HCT116 (cell line): ENCODE data around the gene EHD1. TPM values are rescaled to one million over a fixed set of nuclear protein-coding genes. Genes with fewer than 3 reads are reported as not detected.

Experiments used
- ATAC-seq: fragments of 200-7000 bp; cut with Tn5 transposase; 2 replicates; pipeline ENCODE4 v1.9.1; 2020; ENCODE audit warnings: mild to moderate bottlenecking, moderate library complexity
- BruUV-seq: library from RNA; stranded (reverse); fragments of 400-500 nt; replicated peaks from 2 replicates; lab custom pipeline; 2021; lab: Mats Ljungman, UMichigan
- CTCF ChIA-PET: fragments of 300-600 bp; sonication (Branson Sonifier 250); formaldehyde crosslinking; loops from one replicate; lab custom pipeline; 2021; ENCODE audit warnings: antibody characterized with exemption; lab: Charles Lee
- POLR2A ChIA-PET: fragments of 300-600, 350-600 bp; sonication (Branson Sonifier 250); formaldehyde crosslinking; loops from one replicate; lab custom pipeline; 2021; ENCODE audit warnings: antibody characterized with exemption; lab: Charles Lee
- RAD21 ChIA-PET, 2 experiments: fragments of 300-600 bp; sonication (Branson Sonifier 250); formaldehyde crosslinking; loops; one replicate each; lab custom pipeline; 2023; ENCODE audit warnings: low total read pairs in 2 of 2; ENCODE audit not compliant: uncharacterized antibody in 2 of 2, unreplicated experiment in 2 of 2, low non-redundant PET in 1 of 2; lab: Charles Lee
- DNase-seq: peaks from one replicate; pipeline ENCODE4 v3.0.0-alpha.2; 2010; ENCODE audit warnings: low read depth, low spot score
- H2AFZ ChIP-seq: fragments of 200-600 bp; shearing (Covaris generic), sonication (generic); 2 replicates; pipeline ENCODE4 v1.6.1; 2017; ENCODE audit warnings: low read depth, mixed run types, mixed read lengths, antibody characterized with exemption, low read length; ENCODE audit not compliant: poor library complexity, severe bottlenecking
- H3K27ac ChIP-seq: 2 replicates; pipeline ENCODE4 v1.5.1; 2012; ENCODE audit warnings: low read depth, low read length
- H3K27me3 ChIP-seq: fragments of 200-600 bp; sonication (generic); 2 replicates; pipeline ENCODE4 v1.6.1; 2016; ENCODE audit warnings: mixed run types, low read length, mixed read lengths; ENCODE audit not compliant: insufficient read depth
- H3K36me3 ChIP-seq, 2 experiments: fragments of 200-500 bp in 1 of 2; fragments of 200-600 bp in 1 of 2; sonication (Bioruptor generic) in 1 of 2; sonication (generic) in 1 of 2; 2 replicates each; pipeline versions ENCODE4 v1.5.1 to v1.6.1; 2014 to 2016; ENCODE audit warnings: low read length in 2 of 2, inconsistent platforms in 1 of 2, mixed read lengths in 1 of 2, mixed run types in 1 of 2; ENCODE audit not compliant: insufficient read depth in 2 of 2, control insufficient read depth in 1 of 2
- H3K4me1 ChIP-seq, 2 experiments: fragments of 200-600 bp in 1 of 2; sonication (generic) in 1 of 2; 2 replicates each; pipeline versions ENCODE4 v1.5.1 to v1.6.1; 2012 to 2017; ENCODE audit warnings: low read length in 2 of 2, inconsistent platforms in 1 of 2, mild to moderate bottlenecking in 1 of 2, mixed read lengths in 1 of 2, mixed run types in 1 of 2, moderate library complexity in 1 of 2; ENCODE audit not compliant: insufficient read depth in 2 of 2, control insufficient read depth in 1 of 2
- H3K4me2 ChIP-seq: fragments of 200-600 bp; sonication (generic); 2 replicates; pipeline ENCODE4 v1.6.1; 2017; ENCODE audit warnings: mixed run types, low read length, mixed read lengths
- H3K4me3 ChIP-seq, 2 experiments: fragments of 200-600 bp in 1 of 2; sonication (generic) in 1 of 2; replicated peaks in 1 of 2; 2 replicates each; pipeline ENCODE4 v1.5.1; 2011 to 2016; ENCODE audit warnings: low read length in 2 of 2, control low read depth in 1 of 2, low read depth in 1 of 2, mild to moderate bottlenecking in 1 of 2, mixed read lengths in 1 of 2, mixed run types in 1 of 2
- H3K79me2 ChIP-seq: fragments of 200-600 bp; sonication (generic); 2 replicates; pipeline ENCODE4 v1.6.1; 2017; ENCODE audit warnings: mild to moderate bottlenecking, mixed run types, low read length, moderate library complexity, mixed read lengths; ENCODE audit not compliant: insufficient read depth
- H3K9ac ChIP-seq: fragments of 200-600 bp; sonication (generic); 2 replicates; pipeline ENCODE4 v1.6.1; 2016; ENCODE audit warnings: low read length, mixed read lengths
- H3K9me2 ChIP-seq: fragments of 200-600 bp; sonication (generic), shearing (Covaris generic); 2 replicates; pipeline ENCODE4 v1.6.1; 2017; ENCODE audit warnings: mixed run types, mild to moderate bottlenecking, moderate library complexity; ENCODE audit not compliant: insufficient read depth
- H3K9me3 ChIP-seq, 2 experiments: fragments of 200-500 bp in 1 of 2; fragments of 200-600 bp in 1 of 2; sonication (Bioruptor generic) in 1 of 2; sonication (generic) in 1 of 2; 2 replicates each; pipeline ENCODE4 v1.6.1; 2014 to 2017; ENCODE audit warnings: low read length in 2 of 2, mixed read lengths in 2 of 2, inconsistent platforms in 1 of 2, low read depth in 1 of 2, mild to moderate bottlenecking in 1 of 2, mixed run types in 1 of 2, moderate library complexity in 1 of 2; ENCODE audit not compliant: control insufficient read depth in 1 of 2, insufficient read depth in 1 of 2
- H4K20me1 ChIP-seq: fragments of 200-600 bp; sonication (generic), shearing (Covaris generic); 2 replicates; pipeline ENCODE4 v1.6.1; 2017; ENCODE audit warnings: mixed run types, mild to moderate bottlenecking, moderate library complexity; ENCODE audit not compliant: insufficient read depth
- ATF3 ChIP-seq: IDR thresholded peaks from 2 replicates; pipeline ENCODE4 v1.6.1; 2012
- CBX3 ChIP-seq: IDR thresholded peaks from 2 replicates; pipeline ENCODE4 v1.6.1; 2012; ENCODE audit warnings: low read depth
- CEBPB ChIP-seq: IDR thresholded peaks from 2 replicates; pipeline ENCODE4 v1.6.1; 2012; ENCODE audit warnings: low read depth
- CTCF ChIP-seq, 3 experiments: fragments of 200-600 bp in 1 of 3; sonication (generic) in 1 of 3; IDR thresholded peaks in 2 of 3; conservative IDR thresholded peaks in 1 of 3; 2 replicates each; pipeline ENCODE4 v1.5.1; 2012 to 2017; ENCODE audit warnings: low read depth in 2 of 3, low read length in 2 of 3, antibody characterized with exemption in 1 of 3, borderline replicate concordance in 1 of 3, control low read depth in 1 of 3, mild to moderate bottlenecking in 1 of 3, mixed read lengths in 1 of 3, mixed run types in 1 of 3, moderate library complexity in 1 of 3; ENCODE audit not compliant: insufficient read depth in 1 of 3
- EGR1 ChIP-seq: IDR thresholded peaks from 2 replicates; pipeline ENCODE4 v1.6.1; 2012; ENCODE audit warnings: low read depth
- EZH2 ChIP-seq: fragments of 200-600 bp; sonication (generic); IDR thresholded peaks from 2 replicates; pipeline ENCODE4 v1.6.1; 2017; ENCODE audit warnings: antibody characterized with exemption, mixed run types
- EZH2phosphoT487 ChIP-seq: fragments of 200-600 bp; IDR thresholded peaks from 2 replicates; pipeline ENCODE4 v1.6.1; 2018; ENCODE audit warnings: antibody characterized with exemption, borderline replicate concordance
- MAX ChIP-seq: IDR thresholded peaks from 2 replicates; pipeline ENCODE4 v1.6.1; 2012
- POLR2A ChIP-seq: IDR thresholded peaks from 2 replicates; pipeline ENCODE4 v1.7.0; 2011; ENCODE audit warnings: borderline replicate concordance; ENCODE audit not compliant: insufficient read depth, insufficient read length; ENCODE audit errors: extremely low read depth
- POLR2AphosphoS5 ChIP-seq: IDR thresholded peaks from 2 replicates; pipeline ENCODE4 v1.6.1; 2011; ENCODE audit warnings: mild to moderate bottlenecking, low read depth, low read length, moderate library complexity
- RAD21 ChIP-seq: IDR thresholded peaks from 2 replicates; pipeline ENCODE4 v1.6.1; 2012; ENCODE audit warnings: low read depth, mild to moderate bottlenecking
- SIN3A ChIP-seq: IDR thresholded peaks from 2 replicates; pipeline ENCODE4 v1.6.1; 2012; ENCODE audit warnings: low read depth
- SP1 ChIP-seq: IDR thresholded peaks from 2 replicates; pipeline ENCODE4 v1.6.1; 2012; ENCODE audit warnings: low read depth
- SRF ChIP-seq: IDR thresholded peaks from 2 replicates; pipeline ENCODE4 v1.6.1; 2012; ENCODE audit warnings: low read depth
- TCF7L2 ChIP-seq: IDR thresholded peaks from 2 replicates; pipeline ENCODE4 v1.7.0; 2011; ENCODE audit warnings: borderline replicate concordance, inconsistent platforms; ENCODE audit not compliant: insufficient read depth, insufficient read length; ENCODE audit errors: extremely low read depth
- YY1 ChIP-seq: IDR thresholded peaks from 2 replicates; pipeline ENCODE4 v1.6.1; 2011; ENCODE audit warnings: low read length, low read depth, moderate library complexity, mild to moderate bottlenecking; ENCODE audit not compliant: insufficient replicate concordance; ENCODE audit errors: extremely low read depth
- intact Hi-C: fragments of 100-400 bp; cut with micrococcal nuclease; formaldehyde crosslinking; loops from 2 replicates; pipeline ENCODE4 v1.10.0; 2022
- total RNA-seq: library from RNA; stranded (reverse); gene quantifications from one replicate; pipeline ENCODE4 v1.2.1, GENCODE V29; 2021; ENCODE audit not compliant: unreplicated experiment
- TF ChIP-seq, protein P1 (sequence below): IDR thresholded peaks from 2 replicates; pipeline ENCODE4 v1.6.1; 2012; ENCODE audit warnings: low read depth
- TF ChIP-seq, protein P2 (sequence below): IDR thresholded peaks from 2 replicates; pipeline ENCODE4 v1.6.1; 2011; ENCODE audit warnings: mild to moderate bottlenecking, low read length, moderate library complexity; ENCODE audit not compliant: insufficient replicate concordance; ENCODE audit errors: extremely low read depth

The EHD1 gene
- total RNA-seq, 1 experiment from 2014 or later: 48.1 TPM

GRCh38 chr11:64810891-64811272 is 67.5 kb downstream of the EHD1 start:
- H3K9me3 ChIP-seq: no peaks in the 10 kb centered on the region
- H3K9me2 ChIP-seq: no peaks in the 10 kb centered on the region
- TF ChIP-seq ATF3 (no peak), SIN3A (no peak), MAX (no peak), CEBPB (no peak), EGR1 (no peak), POLR2AphosphoS5 (no peak), CBX3 (no peak), EZH2 (no peak), TCF7L2 (no peak), SP1 (no peak), SRF (no peak), EZH2phosphoT487 (no peak), YY1 (no peak), CTCF (IDR thresholded peaks at IDR 0.05 in 2 of 3, conservative IDR thresholded peaks at IDR 0.05 in 1 of 3; ENCODE audit: borderline replicate concordance in 1 of 3, insufficient read depth in 1 of 3, low read depth in 2 of 3, low read length in 2 of 3) (no peak), RAD21 (no peak), POLR2A (no peak)
- TF ChIP-seq, protein P1, sequence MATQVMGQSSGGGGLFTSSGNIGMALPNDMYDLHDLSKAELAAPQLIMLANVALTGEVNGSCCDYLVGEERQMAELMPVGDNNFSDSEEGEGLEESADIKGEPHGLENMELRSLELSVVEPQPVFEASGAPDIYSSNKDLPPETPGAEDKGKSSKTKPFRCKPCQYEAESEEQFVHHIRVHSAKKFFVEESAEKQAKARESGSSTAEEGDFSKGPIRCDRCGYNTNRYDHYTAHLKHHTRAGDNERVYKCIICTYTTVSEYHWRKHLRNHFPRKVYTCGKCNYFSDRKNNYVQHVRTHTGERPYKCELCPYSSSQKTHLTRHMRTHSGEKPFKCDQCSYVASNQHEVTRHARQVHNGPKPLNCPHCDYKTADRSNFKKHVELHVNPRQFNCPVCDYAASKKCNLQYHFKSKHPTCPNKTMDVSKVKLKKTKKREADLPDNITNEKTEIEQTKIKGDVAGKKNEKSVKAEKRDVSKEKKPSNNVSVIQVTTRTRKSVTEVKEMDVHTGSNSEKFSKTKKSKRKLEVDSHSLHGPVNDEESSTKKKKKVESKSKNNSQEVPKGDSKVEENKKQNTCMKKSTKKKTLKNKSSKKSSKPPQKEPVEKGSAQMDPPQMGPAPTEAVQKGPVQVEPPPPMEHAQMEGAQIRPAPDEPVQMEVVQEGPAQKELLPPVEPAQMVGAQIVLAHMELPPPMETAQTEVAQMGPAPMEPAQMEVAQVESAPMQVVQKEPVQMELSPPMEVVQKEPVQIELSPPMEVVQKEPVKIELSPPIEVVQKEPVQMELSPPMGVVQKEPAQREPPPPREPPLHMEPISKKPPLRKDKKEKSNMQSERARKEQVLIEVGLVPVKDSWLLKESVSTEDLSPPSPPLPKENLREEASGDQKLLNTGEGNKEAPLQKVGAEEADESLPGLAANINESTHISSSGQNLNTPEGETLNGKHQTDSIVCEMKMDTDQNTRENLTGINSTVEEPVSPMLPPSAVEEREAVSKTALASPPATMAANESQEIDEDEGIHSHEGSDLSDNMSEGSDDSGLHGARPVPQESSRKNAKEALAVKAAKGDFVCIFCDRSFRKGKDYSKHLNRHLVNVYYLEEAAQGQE: no peak
- TF ChIP-seq, protein P2, sequence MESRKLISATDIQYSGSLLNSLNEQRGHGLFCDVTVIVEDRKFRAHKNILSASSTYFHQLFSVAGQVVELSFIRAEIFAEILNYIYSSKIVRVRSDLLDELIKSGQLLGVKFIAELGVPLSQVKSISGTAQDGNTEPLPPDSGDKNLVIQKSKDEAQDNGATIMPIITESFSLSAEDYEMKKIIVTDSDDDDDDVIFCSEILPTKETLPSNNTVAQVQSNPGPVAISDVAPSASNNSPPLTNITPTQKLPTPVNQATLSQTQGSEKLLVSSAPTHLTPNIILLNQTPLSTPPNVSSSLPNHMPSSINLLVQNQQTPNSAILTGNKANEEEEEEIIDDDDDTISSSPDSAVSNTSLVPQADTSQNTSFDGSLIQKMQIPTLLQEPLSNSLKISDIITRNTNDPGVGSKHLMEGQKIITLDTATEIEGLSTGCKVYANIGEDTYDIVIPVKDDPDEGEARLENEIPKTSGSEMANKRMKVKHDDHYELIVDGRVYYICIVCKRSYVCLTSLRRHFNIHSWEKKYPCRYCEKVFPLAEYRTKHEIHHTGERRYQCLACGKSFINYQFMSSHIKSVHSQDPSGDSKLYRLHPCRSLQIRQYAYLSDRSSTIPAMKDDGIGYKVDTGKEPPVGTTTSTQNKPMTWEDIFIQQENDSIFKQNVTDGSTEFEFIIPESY: no peak
- ChIA-PET POLR2A (interaction anchor here (1.1 to 2.5 kb wide), 2 partner anchors 32 to 33 kb away, joined by 5 to 11 read pairs; partner anchors contain the start of genes CDC42BPG and SF1), CTCF (interaction anchor here (1.0 kb wide), 1 partner anchor 33 kb away, joined by 3 read pairs; the partner anchor contains the start of gene CDC42BPG), RAD21 (no interaction called here)
- no peaks in the 10 kb centered on the region for H3K27me3 ChIP-seq
- H3K4me1 ChIP-seq: peaks cover 7 to 20% of the 10 kb centered on the region in 2 experiments
- no peak overlapping the region for H3K27ac ChIP-seq
- peak overlapping the region; percentile 89 to 91 for H3K4me3 ChIP-seq
- H2AFZ ChIP-seq: no peak overlapping the region
- peak; percentile 6; the same call in 1 of the 2 replicates for ATAC-seq
- peak overlapping the region; percentile 98 for H3K4me2 ChIP-seq
- H4K20me1 ChIP-seq: no peaks in the 10 kb centered on the region
- peaks cover 13% of the 10 kb centered on the region; the same call in 1 of the 2 replicates for H3K79me2 ChIP-seq
- no peak for DNase-seq
- peak overlapping the region; percentile 83; the same call in 1 of the 2 replicates for H3K9ac ChIP-seq
- H3K36me3 ChIP-seq: peaks cover 5 to 10% of the 10 kb centered on the region in 2 experiments; a peak in 1 of 4 replicates
- intact Hi-C loops: no loop called here
- BruUV-seq: no TSS peak
